Hypothalamus (tissue), 51 donors: ENCODE data around the gene PRODH2.
"Not testable (repeated sequence)": the region's sequence is repeated elsewhere in the genome, so short reads cannot be mapped to it uniquely, and the experiment has no call there.

Experiments
- DNase-seq, 51 donors: peaks; one replicate each; lab custom pipeline; 2025; lab: John Stamatoyannopoulos, UW

The PRODH2 gene

GRCh38 chr19:35784503-35785338, 27.9 kb downstream of the PRODH2 start:
- no peak for DNase-seq

GRCh38 chr19:35783469-35784434, 28.9 kb downstream of the PRODH2 start:
- no peak for DNase-seq

- DNase-seq: no peak
These were observed 30.1 kb downstream of the PRODH2 start for GRCh38 chr19:35782589-35782988.

GRCh38 chr19:35781650-35782049, 31.0 kb downstream of the PRODH2 start:
- DNase-seq: no peak

- no peak for DNase-seq
These were observed 31.9 kb downstream of the PRODH2 start for GRCh38 chr19:35780717-35781116.

- DNase-seq: no peak
These were observed 32.6 kb downstream of the PRODH2 start for GRCh38 chr19:35780058-35780457.

- peak in 1 of 51 donors; percentile 13 for DNase-seq
These were observed 33.6 kb downstream of the PRODH2 start for GRCh38 chr19:35779033-35779432.

GRCh38 chr19:35777961-35778360, 34.7 kb downstream of the PRODH2 start:
- no peak for DNase-seq

- DNase-seq: peak in 23 of 51 donors; percentile 5 to 64 (median 30)
These were observed 35.4 kb downstream of the PRODH2 start for GRCh38 chr19:35777086-35777841.

- peak in 5 of 51 donors; percentile 9 to 49 (median 27) for DNase-seq
These were observed 36.4 kb downstream of the PRODH2 start for GRCh38 chr19:35776102-35776788.

- DNase-seq: peak; percentile 58 to 99 (median 95)
These were observed 37.1 kb downstream of the PRODH2 start, which contains the start of gene ARHGAP33 for GRCh38 chr19:35775298-35776101. TSS of gene ARHGAP33 (plus strand) at chr19:35775564. CDS start at chr19:35775659, 95 bp downstream.

- DNase-seq: no peak
These were observed 37.7 kb downstream of the PRODH2 start for GRCh38 chr19:35775046-35775297.

GRCh38 chr19:35774274-35775045, 38.2 kb downstream of the PRODH2 start:
- no peak for DNase-seq

- no peak for DNase-seq
These were observed 39.4 kb downstream of the PRODH2 start for GRCh38 chr19:35773020-35773806.

- not testable (repeated sequence) for DNase-seq
These were observed 40.3 kb downstream of the PRODH2 start for GRCh38 chr19:35772362-35772761.

- DNase-seq: no peak
These were observed 44.6 kb downstream of the PRODH2 start for GRCh38 chr19:35768082-35768421.

GRCh38 chr19:35767288-35768081, 45.2 kb downstream of the PRODH2 start:
- no peak for DNase-seq
